Esophagus (tissue), 2 donors: ENCODE results near the gene SLC7A7. TPM values are rescaled to one million over a fixed set of nuclear protein-coding genes. Genes with fewer than 3 reads are reported as not detected.
"Not testable (repeated sequence)": the region's sequence is repeated elsewhere in the genome, so short reads cannot be mapped to it uniquely, and the experiment has no call there.

Source experiments
- H3K27ac ChIP-seq, 2 donors: one replicate each; pipeline ENCODE4 v1.5.1; 2013; ENCODE audit warnings: low read depth in 2 of 2, mild to moderate bottlenecking in 2 of 2, inconsistent platforms in 1 of 2, low read length in 1 of 2, moderate library complexity in 1 of 2
- H3K27me3 ChIP-seq, 2 donors: one replicate each; pipeline ENCODE4 v1.6.1; 2013; ENCODE audit warnings: low read length in 2 of 2, control low read depth in 1 of 2, mild to moderate bottlenecking in 1 of 2; ENCODE audit not compliant: insufficient read depth in 2 of 2, control insufficient read depth in 1 of 2
- H3K36me3 ChIP-seq, 2 donors: one replicate each; pipeline ENCODE4 v1.6.1; 2013; ENCODE audit warnings: low read length in 1 of 2; ENCODE audit not compliant: control insufficient read depth in 2 of 2, insufficient read depth in 2 of 2
- H3K4me1 ChIP-seq, 2 donors: one replicate each; pipeline ENCODE4 v1.6.1; 2013; ENCODE audit warnings: low read length in 1 of 2; ENCODE audit not compliant: control insufficient read depth in 2 of 2, insufficient read depth in 2 of 2
- H3K4me3 ChIP-seq, 2 donors: one replicate each; pipeline ENCODE4 v1.5.1; 2013; ENCODE audit warnings: low read length in 2 of 2, mild to moderate bottlenecking in 2 of 2, low read depth in 1 of 2, moderate library complexity in 1 of 2
- H3K9me3 ChIP-seq, 2 donors: one replicate each; pipeline ENCODE4 v1.6.1; 2013; ENCODE audit warnings: mild to moderate bottlenecking in 2 of 2, low read depth in 1 of 2, low read length in 1 of 2, moderate library complexity in 1 of 2; ENCODE audit not compliant: control insufficient read depth in 2 of 2, insufficient read depth in 1 of 2
- WGBS, 2 donors: extraction: QIAGEN DNeasy Blood & Tissue Kit; methylation state at CpG; one replicate each; pipeline ENCODE4 v1.1.7; 2013; 5-methylcytosine and 5-hydroxymethylcytosine counted together
- polyA plus RNA-seq, 2 donors: library from polyadenylated mRNA; stranded (reverse); fragments of 200-250 nt; gene quantifications; one replicate each; pipeline ENCODE4 v1.2.3, GENCODE V29; 2013
- donor health status: healthy with polysubstance abuse.
- donor health status: Bipolar disorder and iron deficiency.

Gene SLC7A7
- polyA plus RNA-seq, 2 donors: 0.98 to 1.5 TPM

DNA sequence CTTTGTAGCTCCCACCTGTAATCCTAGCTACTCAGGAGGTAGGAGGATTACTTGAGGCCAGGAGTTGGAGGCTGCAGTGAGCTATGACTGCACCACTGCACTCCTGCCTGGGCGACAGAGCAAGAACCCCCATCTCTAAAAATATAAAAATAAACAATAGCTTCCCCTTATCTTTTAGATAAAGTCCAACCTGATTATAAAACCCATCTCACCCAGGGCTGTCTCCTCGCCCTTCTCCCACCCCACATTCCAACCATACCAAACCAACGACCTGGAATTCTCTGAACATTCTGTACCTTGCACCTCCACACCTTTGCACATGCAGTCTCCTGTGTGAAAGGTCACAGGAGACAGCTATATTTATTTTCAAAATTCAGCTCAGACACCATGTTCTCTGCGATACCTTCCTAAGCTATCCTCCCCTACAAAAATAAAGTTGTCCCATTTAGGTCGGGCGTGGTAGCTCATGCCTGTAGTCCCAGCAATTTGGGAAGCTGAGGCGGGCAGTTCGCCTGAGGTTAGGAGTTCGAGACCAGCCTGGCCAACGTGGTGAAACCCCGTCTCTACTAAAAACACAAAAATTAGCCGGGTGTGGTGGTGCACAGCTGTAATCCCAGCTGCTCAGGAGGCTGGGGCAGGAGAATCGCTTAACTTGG, 7.7 kb downstream of the SLC7A7 start:
- H3K27ac ChIP-seq: no peak overlapping the region
- no peaks in the 10 kb centered on the region for H3K27me3 ChIP-seq
- H3K9me3 ChIP-seq: no peaks in the 10 kb centered on the region
- no peak overlapping the region for H3K4me3 ChIP-seq
- H3K36me3 ChIP-seq: no peaks in the 10 kb centered on the region
- no peaks in the 10 kb centered on the region for H3K4me1 ChIP-seq
- 77 to 78% methylated on average over 13 of the region's 13 CpGs for WGBS, 2 donors

GRCh38 chr14:22805235-22805634, 10.0 kb downstream of the SLC7A7 start:
- H3K9me3 ChIP-seq, H3K27me3 ChIP-seq: not testable (repeated sequence)
- WGBS, 2 donors: 88 to 91% methylated on average over 4 of the region's 4 CpGs

DNA sequence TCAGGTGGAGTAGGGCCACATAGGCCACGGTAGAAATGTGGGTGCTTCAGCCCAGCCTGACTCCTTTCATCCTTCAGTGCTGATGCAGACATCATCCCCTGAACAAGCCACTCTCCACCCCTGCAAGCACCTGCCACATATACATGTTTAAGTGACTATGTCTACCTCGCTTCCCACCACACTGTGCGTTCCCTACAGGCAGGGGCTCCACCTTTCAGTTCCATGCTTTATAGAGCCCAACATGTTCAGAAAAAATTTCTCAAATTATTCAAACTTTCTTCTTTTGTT, 11.6 kb downstream of the SLC7A7 start:
- H3K27me3 ChIP-seq: no peaks in the 10 kb centered on the region
- no peak overlapping the region for H3K4me3 ChIP-seq
- H3K36me3 ChIP-seq: no peaks in the 10 kb centered on the region
- H3K27ac ChIP-seq: no peak overlapping the region
- 80 to 84% methylated on average over 3 of the region's 3 CpGs for WGBS, 2 donors
- H3K9me3 ChIP-seq: no peaks in the 10 kb centered on the region
- no peaks in the 10 kb centered on the region for H3K4me1 ChIP-seq

More at GRCh38 chr14:22805235-22805634, 10.0 kb downstream of the SLC7A7 start:
- H3K4me1 ChIP-seq, H3K36me3 ChIP-seq, H3K27ac ChIP-seq, H3K4me3 ChIP-seq: not testable (repeated sequence)

GRCh38 chr14:22802860-22803686, 12.2 kb downstream of the SLC7A7 start:
- H3K36me3 ChIP-seq: no peaks in the 10 kb centered on the region
- no peak overlapping the region for H3K4me3 ChIP-seq
- 81 to 82% methylated on average over 12 of the region's 12 CpGs for WGBS, 2 donors
- H3K27ac ChIP-seq: no peak overlapping the region
- H3K4me1 ChIP-seq: no peaks in the 10 kb centered on the region
- H3K27me3 ChIP-seq: no peaks in the 10 kb centered on the region
- H3K9me3 ChIP-seq: no peaks in the 10 kb centered on the region

DNA sequence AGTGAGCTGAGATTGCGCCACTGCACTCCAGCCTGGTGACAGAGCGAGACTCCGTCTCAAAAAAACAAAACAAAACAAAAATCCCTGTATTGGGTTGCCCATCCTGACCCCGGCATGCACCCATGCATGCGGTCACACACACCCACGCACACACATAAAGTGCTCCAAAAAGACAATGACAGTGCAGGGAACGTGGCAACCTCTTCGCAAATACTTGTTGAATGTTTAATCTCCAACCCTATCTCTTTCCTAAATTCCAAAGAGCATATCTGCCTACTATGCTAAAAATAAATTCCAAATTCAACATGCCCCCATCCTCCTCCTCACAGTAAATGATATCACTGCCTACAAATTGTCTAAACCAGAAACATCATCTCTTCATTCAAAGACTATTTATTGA, 13.5 kb downstream of the SLC7A7 start:
- Histone ChIP-seq H3K27me3 (no peaks in the 10 kb centered on the region), H3K9me3 (no peaks in the 10 kb centered on the region), H3K27ac (no peak overlapping the region), H3K36me3 (no peaks in the 10 kb centered on the region), H3K4me3 (no peak overlapping the region), H3K4me1 (no peaks in the 10 kb centered on the region)
- 82 to 86% methylated on average over 8 of the region's 8 CpGs for WGBS, 2 donors

DNA sequence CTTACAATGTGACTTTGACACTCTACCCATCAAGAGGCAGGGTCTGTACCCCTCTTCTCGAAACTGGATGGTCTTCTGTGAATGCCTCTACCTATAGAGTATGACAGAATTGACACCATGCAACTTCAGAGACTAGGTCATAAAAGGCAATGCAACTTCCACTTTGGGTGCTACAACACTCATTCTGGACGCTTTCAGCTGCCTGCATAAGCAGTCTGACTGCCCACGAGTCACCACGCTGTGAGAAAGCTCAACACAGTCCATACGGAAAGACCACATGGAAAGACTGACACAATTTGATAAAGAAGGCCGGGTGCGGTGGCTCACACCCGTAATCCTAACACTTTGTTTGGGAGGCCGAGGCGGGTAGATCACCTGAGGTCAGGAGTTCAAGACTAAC, 14.9 kb downstream of the SLC7A7 start:
- Histone ChIP-seq H3K36me3 (no peaks in the 10 kb centered on the region), H3K4me1 (no peaks in the 10 kb centered on the region), H3K4me3 (no peak overlapping the region), H3K27ac (no peak overlapping the region), H3K27me3 (no peaks in the 10 kb centered on the region), H3K9me3 (no peaks in the 10 kb centered on the region)
- 79 to 91% methylated on average over 10 of the region's 10 CpGs for WGBS, 2 donors

- 47% methylated on average over 2 of the region's 2 CpGs for WGBS, 2 donors
- no peak overlapping the region for H3K4me3 ChIP-seq
- H3K9me3 ChIP-seq: no peaks in the 10 kb centered on the region
- no peaks in the 10 kb centered on the region for H3K4me1 ChIP-seq
- H3K36me3 ChIP-seq: no peaks in the 10 kb centered on the region
- no peaks in the 10 kb centered on the region for H3K27me3 ChIP-seq
- no peak overlapping the region for H3K27ac ChIP-seq
These were observed 16.7 kb downstream of the SLC7A7 start for GRCh38 chr14:22798528-22798927.

- Histone ChIP-seq H3K4me3 (no peak overlapping the region), H3K9me3 (no peaks in the 10 kb centered on the region), H3K36me3 (no peaks in the 10 kb centered on the region), H3K27ac (no peak overlapping the region), H3K4me1 (no peaks in the 10 kb centered on the region), H3K27me3 (no peaks in the 10 kb centered on the region)
- WGBS, 2 donors: 44 to 46% methylated on average over 5 of the region's 5 CpGs
These were observed 18.0 kb downstream of the SLC7A7 start for GRCh38 chr14:22797017-22797917.

- Histone ChIP-seq H3K4me3 (no peak overlapping the region), H3K27ac (no peak overlapping the region), H3K27me3 (no peaks in the 10 kb centered on the region), H3K4me1 (no peaks in the 10 kb centered on the region), H3K36me3 (no peaks in the 10 kb centered on the region), H3K9me3 (no peaks in the 10 kb centered on the region)
- 53 to 66% methylated on average over 5 of the region's 5 CpGs for WGBS, 2 donors
These were observed 19.0 kb downstream of the SLC7A7 start for GRCh38 chr14:22796087-22796707.
